Measurements from ENCODE around the gene KIF6. TPM values are rescaled to one million over a fixed set of nuclear protein-coding genes. Genes with fewer than 3 reads are reported as not detected.

KIF6 gene
- polyA plus RNA-seq, 3 donors = not detected

- no peak for DNase-seq
- Histone ChIP-seq H3K4me3 (replicated peaks in 1 of 3; ENCODE audit: low read depth in 2 of 3, low read length in 3 of 3) (no peak overlapping the region), H3K4me1 (ENCODE audit: control insufficient read depth in 1 of 2, insufficient read depth in 2 of 2, low read length in 2 of 2) (no peaks in the 10 kb centered on the region), H3K27ac (ENCODE audit: low read depth in 1 of 2, low read length in 2 of 2) (no peak overlapping the region), H2AFZ (ENCODE audit: insufficient read depth, low read depth, low read length, poor library complexity, severe bottlenecking) (no peak overlapping the region), H3K36me3 (replicated peaks in 1 of 2; ENCODE audit: control insufficient read depth in 1 of 2, insufficient read depth in 2 of 2, low read length in 2 of 2) (no peaks in the 10 kb centered on the region), H3K9ac (ENCODE audit: insufficient read depth, low read length, poor library complexity, severe bottlenecking) (no peak overlapping the region), H3K79me2 (ENCODE audit: insufficient read depth, low read length) (no peaks in the 10 kb centered on the region), H4K20me1 (ENCODE audit: insufficient read depth, low read length) (no peaks in the 10 kb centered on the region), H3K4me2 (replicated peaks; ENCODE audit: extremely low read depth, low read length, poor library complexity, severe bottlenecking) (no peak overlapping the region), H3K27me3 (ENCODE audit: control insufficient read depth in 2 of 2, insufficient read depth in 2 of 2, low read length in 2 of 2) (no peaks in the 10 kb centered on the region), H3K9me3 (replicated peaks in 1 of 2; ENCODE audit: control insufficient read depth in 1 of 2, insufficient read depth in 1 of 2, low read length in 2 of 2) (no peaks in the 10 kb centered on the region)
- intact Hi-C loops (cut with micrococcal nuclease) = no loop called here
- H3K27me3 Mint-ChIP-seq (ENCODE audit: low read depth in 3 of 3) = peaks cover 5 to 6% (median 5%) of the 10 kb centered on the region in 3 donors
- no peaks in the 10 kb centered on the region for H3K4me1 Mint-ChIP-seq
- no peak for TF ChIP-seq CTCF (IDR thresholded peaks at IDR 0.05)
- H3K36me3 Mint-ChIP-seq = no peaks in the 10 kb centered on the region
- H3K4me3 Mint-ChIP-seq = no peak overlapping the region
- no peak overlapping the region for H3K27ac Mint-ChIP-seq
- 100% methylated on average over 1 of the region's 1 CpG for WGBS (ENCODE audit: insufficient coverage)
- H3K9me3 Mint-ChIP-seq = peaks cover 0 to 2% (median 0%) of the 10 kb centered on the region in 7 donors
Measured at GRCh38 chr6:39445667-39446066, 279.5 kb downstream of the KIF6 start.

- H3K27me3 Mint-ChIP-seq (ENCODE audit: low read depth in 3 of 3) = peaks cover 5 to 7% (median 6%) of the 10 kb centered on the region in 3 donors
- WGBS (ENCODE audit: insufficient coverage) = 92% methylated on average over 2 of the region's 5 CpGs
- Histone ChIP-seq H3K9me3 (replicated peaks in 1 of 2; ENCODE audit: control insufficient read depth in 1 of 2, insufficient read depth in 1 of 2, low read length in 2 of 2) (no peaks in the 10 kb centered on the region), H3K4me1 (ENCODE audit: control insufficient read depth in 1 of 2, insufficient read depth in 2 of 2, low read length in 2 of 2) (no peaks in the 10 kb centered on the region), H2AFZ (ENCODE audit: insufficient read depth, low read depth, low read length, poor library complexity, severe bottlenecking) (no peak overlapping the region), H3K4me2 (replicated peaks; ENCODE audit: extremely low read depth, low read length, poor library complexity, severe bottlenecking) (no peak overlapping the region), H3K27me3 (ENCODE audit: control insufficient read depth in 2 of 2, insufficient read depth in 2 of 2, low read length in 2 of 2) (no peaks in the 10 kb centered on the region), H3K79me2 (ENCODE audit: insufficient read depth, low read length) (no peaks in the 10 kb centered on the region), H3K9ac (ENCODE audit: insufficient read depth, low read length, poor library complexity, severe bottlenecking) (no peak overlapping the region), H4K20me1 (ENCODE audit: insufficient read depth, low read length) (no peaks in the 10 kb centered on the region), H3K27ac (ENCODE audit: low read depth in 1 of 2, low read length in 2 of 2) (no peak overlapping the region), H3K4me3 (replicated peaks in 1 of 3; ENCODE audit: low read depth in 2 of 3, low read length in 3 of 3) (no peak overlapping the region), H3K36me3 (replicated peaks in 1 of 2; ENCODE audit: control insufficient read depth in 1 of 2, insufficient read depth in 2 of 2, low read length in 2 of 2) (no peaks in the 10 kb centered on the region)
- TF ChIP-seq CTCF (IDR thresholded peaks at IDR 0.05) = no peak
- H3K27ac Mint-ChIP-seq = no peak overlapping the region
- H3K4me1 Mint-ChIP-seq = no peaks in the 10 kb centered on the region
- no peak overlapping the region for H3K4me3 Mint-ChIP-seq
- DNase-seq = no peak
- intact Hi-C loops (cut with micrococcal nuclease) = no loop called here
- H3K36me3 Mint-ChIP-seq = no peaks in the 10 kb centered on the region
- H3K9me3 Mint-ChIP-seq = peaks cover 0 to 2% (median 0%) of the 10 kb centered on the region in 7 donors
Measured at GRCh38 chr6:39444479-39445019, 280.7 kb downstream of the KIF6 start.

Measured in CD14-positive monocyte (primary cell).